HEK293T (cell line): ENCODE results near the gene GRHL1.

Source experiments
- ARNT ChIP-seq: fragments of 450-650 bp; IDR thresholded peaks from 2 replicates; pipeline ENCODE4 v1.6.1; 2017; ENCODE audit warnings: mild to moderate bottlenecking
- BHLHE40 ChIP-seq: fragments of 450-650 bp; IDR thresholded peaks from 2 replicates; pipeline ENCODE4 v1.6.1; 2016; ENCODE audit warnings: mild to moderate bottlenecking, moderate library complexity, borderline replicate concordance
- CTBP1 ChIP-seq: fragments of 450-650 bp; IDR thresholded peaks from 2 replicates; pipeline ENCODE4 v1.6.1; 2016; ENCODE audit warnings: borderline replicate concordance
- ELF4 ChIP-seq: fragments of 450-650 bp; IDR thresholded peaks from 2 replicates; pipeline ENCODE4 v1.6.1; 2017; ENCODE audit warnings: antibody characterized with exemption
- FOXA1 ChIP-seq: fragments of 450-650 bp; IDR thresholded peaks from 2 replicates; pipeline ENCODE4 v1.6.1; 2016; ENCODE audit warnings: mild to moderate bottlenecking
- FOXM1 ChIP-seq: fragments of 450-650 bp; IDR thresholded peaks from 2 replicates; pipeline ENCODE4 v1.6.1; 2017; ENCODE audit warnings: mild to moderate bottlenecking, borderline replicate concordance
- HDGF ChIP-seq: fragments of 450-650 bp; IDR thresholded peaks from 2 replicates; pipeline ENCODE4 v1.6.1; 2017; ENCODE audit warnings: antibody characterized with exemption, borderline replicate concordance
- NFRKB ChIP-seq: fragments of 450-650 bp; IDR thresholded peaks from 2 replicates; pipeline ENCODE4 v1.6.1; 2016; ENCODE audit warnings: mild to moderate bottlenecking, moderate library complexity
- SP1 ChIP-seq: fragments of 450-650 bp; IDR thresholded peaks from 2 replicates; pipeline ENCODE4 v1.6.1; 2017
- SUZ12 ChIP-seq: fragments of 450-650 bp; IDR thresholded peaks from 2 replicates; pipeline ENCODE4 v1.6.1; 2016; ENCODE audit warnings: mild to moderate bottlenecking
- TARDBP ChIP-seq: fragments of 450-650 bp; IDR thresholded peaks from 2 replicates; pipeline ENCODE4 v1.6.1; 2016

- TF ChIP-seq FOXM1 (no peak), ARNT (no peak), SUZ12 (no peak), SP1 (no peak), TARDBP (no peak), FOXA1 (no peak), BHLHE40 (no peak), CTBP1 (no peak), NFRKB (no peak), ELF4 (no peak), HDGF (no peak)
Measured at GRCh38 chr2:9907402-9907801, 44.1 kb upstream of the GRHL1 start.
